Neural progenitor cell (in vitro differentiated cells): Measurements from ENCODE around the gene HNRNPR.

Experiments
- CTCF ChIP-seq: fragments of 200-600 bp; sonication (generic); IDR thresholded peaks from 2 replicates; pipeline ENCODE4 v1.5.1; 2017; ENCODE audit warnings: antibody characterized with exemption, mild to moderate bottlenecking
- EZH2 ChIP-seq: fragments of 200-600 bp; sonication (generic); IDR thresholded peaks from 2 replicates; pipeline ENCODE4 v1.6.1; 2017; ENCODE audit warnings: antibody characterized with exemption, mild to moderate bottlenecking, moderate library complexity

GRCh38 chr1:23330846-23331245 lies 13.2 kb downstream of the HNRNPR start:
- TF ChIP-seq CTCF: no peak
- no peak for TF ChIP-seq EZH2
